GM19395 (cell line): ENCODE measurements around the gene POLR2J3.
"Not testable (repeated sequence)": the region's sequence is repeated elsewhere in the genome, so short reads cannot be mapped to it uniquely, and the experiment has no call there.

Experiments used
- ATAC-seq: cut with Tn5 transposase; IDR thresholded peaks from one replicate; pipeline ENCODE4 v1.9.1; 2021; ENCODE audit warnings: mild to moderate bottlenecking, moderate library complexity; ENCODE audit not compliant: unreplicated experiment

POLR2J3 gene

DNA sequence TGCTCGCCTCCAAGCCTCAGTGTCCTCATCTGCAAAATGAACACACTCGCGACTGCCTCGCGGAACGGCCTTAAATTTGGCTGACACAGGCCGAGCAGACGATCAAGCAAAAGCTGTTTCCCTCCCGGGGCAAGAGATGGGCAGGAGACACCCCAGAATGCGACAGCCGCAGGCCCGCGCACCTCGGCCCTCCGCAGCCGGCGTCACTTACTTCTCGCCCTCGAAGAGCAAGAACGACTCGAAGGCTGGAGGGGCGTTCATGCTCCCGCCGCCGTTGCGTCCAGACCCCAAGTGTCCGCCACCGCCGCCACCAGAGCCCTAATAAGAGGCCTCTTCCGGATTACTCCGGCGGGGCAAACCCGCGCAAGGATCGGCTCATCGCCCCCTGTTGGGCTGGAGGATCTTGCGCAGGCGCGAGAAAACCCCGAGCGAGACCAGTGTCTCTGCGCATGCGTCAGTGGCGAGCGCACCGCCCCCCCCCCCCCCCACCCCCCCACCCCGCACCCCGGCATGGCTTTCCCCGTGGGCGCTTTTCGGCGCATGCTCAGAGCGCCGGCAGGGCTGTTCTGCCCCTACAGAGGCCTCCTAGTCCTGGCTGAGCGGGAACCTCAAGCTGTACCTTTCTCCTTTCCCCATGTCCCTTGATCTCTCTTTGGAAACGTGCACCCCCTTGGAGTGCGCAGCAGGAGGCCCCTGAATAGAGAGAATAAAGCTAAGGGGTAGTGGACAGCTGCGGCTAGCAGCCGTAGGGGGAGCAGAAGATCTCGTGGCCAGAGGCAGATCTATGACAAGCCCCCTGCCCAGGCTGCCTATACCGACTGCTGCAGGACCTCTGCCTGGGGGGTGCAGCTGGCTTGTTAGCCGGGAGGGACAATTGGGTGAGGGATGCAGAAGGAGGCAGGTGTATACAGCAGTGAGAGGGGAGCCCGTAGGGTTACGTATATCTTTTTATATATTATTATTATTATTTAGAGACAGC lies at the start of gene POLR2J3:
POLR2J3 (minus strand) TSS at position 323 of the 979 bp plus-strand sequence; CDS start at position 261, 62 bp downstream.
- peak; percentile 92 for ATAC-seq

DNA sequence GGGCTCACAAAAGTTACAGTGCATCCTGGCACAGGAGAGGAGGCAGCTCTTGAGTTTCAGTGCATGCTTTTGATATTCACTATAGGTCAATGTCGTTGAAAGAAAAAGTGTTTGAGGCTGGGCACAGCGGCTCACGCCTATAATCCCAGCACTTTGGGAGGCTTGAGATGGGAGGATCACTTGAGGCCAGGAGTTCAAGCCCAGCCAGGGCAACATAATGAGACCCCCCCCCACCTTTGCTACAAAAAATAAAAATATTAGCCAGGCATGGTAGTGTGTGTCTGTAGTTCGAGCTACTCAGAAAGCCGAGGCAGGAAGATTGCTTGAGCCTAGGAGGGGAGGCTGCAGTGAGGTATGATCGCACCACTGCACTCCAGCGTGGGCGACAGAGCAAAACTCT lies 45.7 kb upstream of the POLR2J3 start:
- ATAC-seq: not testable (repeated sequence)

DNA sequence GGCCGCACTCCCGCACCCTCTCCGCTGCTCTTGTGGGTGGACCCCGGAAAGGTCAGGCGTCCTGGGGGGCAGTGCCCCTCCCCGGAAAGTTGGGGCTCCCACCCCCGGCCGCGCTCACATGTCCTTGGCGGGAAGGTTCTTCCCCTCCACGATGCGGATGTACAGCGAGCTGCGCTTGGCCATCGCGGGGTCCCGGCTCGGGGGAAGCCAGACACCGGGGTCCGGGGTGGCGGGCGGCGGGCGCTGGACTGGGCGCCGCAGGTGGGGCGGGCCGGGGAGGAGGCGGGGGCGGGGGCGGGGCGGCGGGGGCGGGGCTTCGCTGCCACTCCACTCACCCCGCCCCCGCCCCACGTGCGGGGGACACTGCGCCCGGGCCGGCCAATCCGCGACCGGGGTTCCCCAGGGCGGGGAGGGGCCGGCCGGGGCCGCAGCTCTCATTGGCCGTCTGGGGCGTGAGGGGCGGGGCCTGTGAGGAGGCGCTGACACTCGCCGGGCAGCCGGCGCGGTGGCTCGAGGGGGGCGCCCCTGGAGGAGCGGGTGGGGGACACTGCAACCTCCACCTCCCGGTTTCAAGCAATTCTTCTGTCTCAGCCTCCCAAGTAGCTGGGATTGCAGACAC lies 44.2 kb upstream of the POLR2J3 start, which contains the start of gene RASA4:
RASA4 (minus strand) TSS at position 250 of the 619 bp plus-strand sequence; CDS start at position 183, 67 bp downstream.
- ATAC-seq: peak; percentile 42

DNA sequence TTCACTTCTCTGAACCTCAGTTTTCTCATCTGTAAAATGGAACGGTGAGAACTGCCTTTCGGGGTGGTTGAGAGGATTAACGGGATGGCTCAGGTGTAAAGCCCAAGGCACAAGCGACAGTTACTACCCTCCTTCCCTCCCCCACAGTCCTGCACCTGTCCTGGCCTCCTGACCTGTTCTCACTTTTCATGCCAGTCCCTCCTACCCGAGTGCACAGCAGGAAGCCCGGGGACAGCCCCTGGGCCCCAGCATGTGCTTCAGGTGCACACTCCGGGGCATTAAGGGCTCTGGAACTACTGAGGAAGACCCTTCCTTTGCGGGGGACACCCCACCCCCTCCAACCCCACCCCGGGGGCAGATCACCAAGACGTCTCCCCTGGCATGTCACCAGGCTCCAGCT lies 43.5 kb upstream of the POLR2J3 start:
- not testable (repeated sequence) for ATAC-seq

DNA sequence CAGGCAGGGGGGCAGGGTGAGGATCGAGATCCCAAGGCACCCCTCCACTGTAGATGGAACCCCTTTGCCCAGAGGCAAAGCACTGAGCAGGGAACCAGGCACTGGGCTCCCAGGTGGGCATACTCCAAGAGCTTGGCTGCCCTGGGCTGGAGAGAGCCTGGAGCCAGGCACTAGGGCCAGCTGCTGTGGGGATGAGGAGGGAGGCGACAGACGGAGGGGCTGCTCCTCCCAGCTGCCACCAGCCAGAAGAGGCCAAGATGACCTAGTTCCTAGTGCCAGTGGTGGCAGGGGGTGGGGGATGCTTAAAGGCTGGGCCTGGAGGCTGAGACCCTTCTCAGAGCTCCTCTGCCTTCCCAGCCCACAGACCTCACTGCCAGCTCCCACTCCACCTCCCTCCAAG lies 42.5 kb upstream of the POLR2J3 start:
- not testable (repeated sequence) for ATAC-seq

DNA sequence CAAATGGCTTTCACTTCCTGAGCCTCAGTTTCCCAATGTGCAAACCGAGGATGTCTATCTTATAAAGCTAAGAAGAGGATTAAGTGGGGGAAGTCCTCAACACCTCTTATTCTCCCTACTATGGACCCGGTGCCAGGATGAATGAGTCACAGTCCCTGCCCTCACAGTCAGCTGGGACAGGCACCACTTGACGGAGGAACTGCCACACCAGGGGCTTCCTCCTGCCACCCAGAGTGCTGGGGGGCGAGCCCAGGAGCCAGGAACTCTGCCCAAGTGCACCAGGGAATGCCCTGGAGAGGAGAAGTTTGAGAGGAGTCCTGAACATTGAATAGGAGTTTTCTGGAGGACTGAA lies 41.9 kb upstream of the POLR2J3 start:
- ATAC-seq: peak; percentile 29

DNA sequence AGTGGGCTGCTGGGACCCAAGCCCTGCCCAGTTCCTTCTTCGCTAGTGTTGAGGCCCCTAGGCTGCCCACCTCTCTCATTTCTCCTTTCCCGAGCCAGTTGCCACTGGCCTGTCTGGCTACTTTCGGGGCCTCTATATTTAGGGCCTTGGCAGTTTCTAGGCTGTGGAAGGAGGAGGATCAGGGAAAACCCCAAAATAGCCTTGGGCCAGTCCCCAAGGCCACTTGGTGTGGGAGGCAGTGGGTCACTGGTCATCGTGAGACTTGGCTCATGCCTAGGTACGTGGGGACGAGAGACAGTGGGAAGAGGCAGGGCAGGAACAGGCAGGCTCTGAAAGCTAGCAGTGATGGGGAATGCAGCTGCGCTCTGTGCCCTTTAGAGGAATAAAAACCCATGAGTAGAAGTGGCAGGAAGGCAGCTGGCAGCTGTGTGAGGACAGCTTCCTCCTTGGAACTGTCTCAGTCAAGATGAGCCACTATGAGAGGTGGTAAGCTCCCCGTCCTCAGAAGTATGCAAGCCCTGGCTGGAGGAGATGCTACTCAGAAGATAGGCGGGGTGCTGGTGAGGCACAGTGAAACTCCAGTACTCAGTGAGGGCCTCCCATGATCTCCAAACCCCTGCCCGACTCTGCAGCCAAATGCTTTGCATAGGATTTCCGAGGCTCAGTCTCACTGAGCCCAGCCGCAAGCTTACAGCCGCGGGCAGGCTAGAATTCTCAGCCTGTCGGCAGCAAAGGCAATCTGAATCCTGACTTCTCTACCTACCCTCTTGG lies 41.4 kb upstream of the POLR2J3 start:
- ATAC-seq: peak; percentile 74

DNA sequence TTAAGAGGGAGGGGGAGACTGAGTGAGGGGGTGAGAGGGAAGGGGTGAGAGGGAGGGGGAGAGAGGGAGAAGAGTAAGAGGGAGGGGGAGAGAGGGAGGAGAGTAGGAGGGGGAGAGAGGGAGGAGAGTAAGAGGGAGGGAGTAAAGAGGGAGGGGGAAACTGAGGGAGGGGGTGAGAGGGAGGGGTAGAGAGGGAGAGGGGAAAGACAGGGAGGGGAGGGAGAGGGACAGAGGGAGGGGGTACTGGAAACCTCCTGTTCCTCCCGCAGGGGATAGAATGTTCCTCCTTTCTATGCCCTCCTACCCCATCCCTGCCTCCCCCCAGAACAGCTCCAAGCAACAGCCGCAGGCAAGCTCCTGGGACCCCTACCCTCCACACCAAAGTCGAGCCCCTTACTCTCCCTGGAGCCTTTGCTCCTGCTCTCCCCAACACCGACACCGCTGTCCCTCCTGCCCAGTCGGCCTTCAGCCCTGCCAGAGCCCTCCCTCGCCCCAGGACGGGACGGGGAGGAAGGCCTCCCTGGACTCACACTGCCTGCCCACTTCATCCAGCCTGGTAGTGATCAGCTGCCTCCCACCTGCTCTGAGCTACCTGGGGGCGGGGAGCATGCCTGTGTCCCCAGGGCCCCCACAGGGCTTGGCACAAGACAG lies 39.4 kb upstream of the POLR2J3 start:
- not testable (repeated sequence) for ATAC-seq

DNA sequence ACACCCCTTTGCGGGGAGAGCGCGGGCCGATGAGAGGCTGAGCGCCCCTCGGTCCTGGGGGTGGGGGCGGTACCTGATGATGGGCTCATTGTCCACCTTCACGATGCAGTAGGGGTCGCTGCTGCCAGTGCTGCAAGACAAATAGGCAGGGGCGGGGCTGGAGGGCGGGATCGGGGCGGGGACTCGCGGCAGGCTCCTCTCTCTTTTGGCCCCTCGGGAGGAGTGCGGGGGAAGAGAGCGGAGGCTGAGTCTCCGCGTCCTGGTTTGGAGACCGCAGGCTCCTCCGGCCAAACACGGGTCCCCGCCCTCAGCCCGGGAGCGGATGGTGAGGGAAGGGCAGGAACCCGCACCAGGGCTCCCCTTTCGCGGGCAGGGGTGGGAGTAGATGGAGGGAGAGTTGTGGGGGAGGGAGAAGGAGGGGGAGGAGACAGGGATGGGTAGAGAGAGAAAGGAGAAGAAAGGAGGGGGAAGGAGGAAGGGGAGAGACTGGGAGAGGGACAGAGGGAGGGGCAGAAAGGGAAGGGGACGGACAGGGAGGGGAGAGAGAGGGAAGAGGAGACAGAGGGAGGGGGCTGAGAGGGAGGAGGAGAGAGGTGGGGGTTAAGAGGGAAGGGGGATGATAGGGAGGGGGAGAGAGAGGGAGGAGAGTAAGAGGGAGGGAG lies 38.8 kb upstream of the POLR2J3 start:
- peak; percentile 30 for ATAC-seq

DNA sequence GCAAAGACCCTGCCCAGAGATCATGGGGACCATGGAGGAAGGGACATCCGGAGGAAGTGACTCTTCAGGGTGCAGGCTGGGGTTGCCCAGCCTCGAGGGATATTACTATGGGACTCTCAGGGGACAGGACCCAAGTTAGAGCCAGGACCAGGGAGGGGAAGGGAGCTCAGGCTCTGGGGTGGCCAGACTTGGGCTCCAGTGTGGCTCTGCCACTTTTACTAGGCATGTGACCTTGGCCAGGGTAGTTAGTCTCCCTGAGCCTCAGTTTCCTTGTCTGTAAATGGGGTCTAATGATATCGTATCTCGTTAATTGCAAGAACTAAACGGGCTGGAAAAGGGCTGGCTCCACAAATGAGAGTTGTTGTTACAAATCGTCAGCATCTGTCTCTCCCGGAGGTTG lies 38.1 kb upstream of the POLR2J3 start:
- ATAC-seq: not testable (repeated sequence)

DNA sequence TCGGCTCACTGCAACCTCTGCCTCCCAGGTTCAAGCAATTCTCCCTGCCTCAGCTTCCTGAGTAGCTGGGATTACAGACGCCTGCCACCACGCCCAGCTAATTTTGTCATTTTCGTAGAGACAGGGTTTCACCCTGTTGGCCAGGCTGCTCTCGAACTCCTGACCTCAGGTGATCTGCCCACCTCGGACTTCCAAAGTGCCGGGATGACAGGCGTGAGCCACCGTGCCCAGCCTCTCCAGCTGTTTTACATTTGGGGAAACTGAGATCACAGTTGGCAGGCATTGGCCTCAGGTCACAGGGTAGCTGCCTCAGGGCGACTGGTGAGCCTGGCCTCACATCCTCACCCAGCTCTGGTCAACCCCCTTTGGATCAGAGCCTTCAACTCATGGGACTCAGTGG lies 37.4 kb upstream of the POLR2J3 start:
- not testable (repeated sequence) for ATAC-seq

DNA sequence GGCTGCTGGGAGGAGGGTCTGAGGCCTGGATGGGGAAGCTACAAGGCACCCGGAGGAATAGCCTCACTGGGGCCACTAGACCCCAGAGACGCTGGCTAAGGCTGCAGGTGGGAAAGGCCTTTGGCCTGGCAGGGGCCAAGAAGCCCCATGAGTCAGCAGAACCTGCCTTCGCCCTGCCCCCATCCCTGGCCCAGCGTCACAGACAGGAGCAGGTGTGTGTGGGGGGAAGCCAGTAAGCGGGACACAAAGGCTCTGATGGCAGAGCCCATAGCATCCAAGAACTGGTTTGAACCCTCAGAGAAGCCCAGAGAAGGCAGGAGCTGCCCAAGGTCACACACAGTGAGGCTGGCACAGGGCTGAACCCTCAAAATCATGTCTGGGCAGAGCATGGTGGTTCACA lies 34.5 kb upstream of the POLR2J3 start:
- ATAC-seq: not testable (repeated sequence)

DNA sequence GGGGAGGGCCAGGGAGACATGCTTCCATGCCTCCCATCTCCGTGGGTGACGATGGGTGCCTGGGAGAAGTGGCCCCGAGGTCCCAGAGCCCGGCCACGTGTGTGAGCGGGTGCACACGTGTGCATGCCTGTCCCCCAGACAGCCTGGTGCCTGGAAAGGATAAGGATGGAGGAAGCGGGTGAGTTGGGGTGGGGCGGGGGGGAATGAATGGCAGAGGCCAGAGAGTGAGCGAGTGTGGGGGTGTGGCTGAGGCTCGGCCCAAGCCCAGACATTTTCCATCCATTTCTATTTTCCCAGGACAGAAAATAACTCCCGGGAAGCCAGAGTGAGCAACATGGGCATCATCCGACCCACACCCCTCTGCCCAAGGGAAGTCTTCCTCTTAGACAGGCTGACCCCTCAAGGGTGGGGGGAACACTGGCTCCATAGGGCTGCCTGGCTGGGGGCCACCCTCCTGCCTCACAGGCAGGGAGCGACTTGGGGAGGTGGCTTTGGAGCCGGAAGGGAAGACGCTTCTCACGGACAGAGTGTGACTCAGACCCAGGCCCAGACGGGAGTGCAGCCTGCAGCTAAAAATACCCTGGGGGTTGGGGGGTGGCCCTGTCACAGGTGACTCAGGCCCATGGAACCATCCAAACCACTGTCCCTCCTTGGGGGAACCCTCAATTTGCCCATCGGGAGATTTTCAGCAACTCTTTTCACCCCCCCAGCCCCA lies 32.2 kb upstream of the POLR2J3 start:
- ATAC-seq: not testable (repeated sequence)

DNA sequence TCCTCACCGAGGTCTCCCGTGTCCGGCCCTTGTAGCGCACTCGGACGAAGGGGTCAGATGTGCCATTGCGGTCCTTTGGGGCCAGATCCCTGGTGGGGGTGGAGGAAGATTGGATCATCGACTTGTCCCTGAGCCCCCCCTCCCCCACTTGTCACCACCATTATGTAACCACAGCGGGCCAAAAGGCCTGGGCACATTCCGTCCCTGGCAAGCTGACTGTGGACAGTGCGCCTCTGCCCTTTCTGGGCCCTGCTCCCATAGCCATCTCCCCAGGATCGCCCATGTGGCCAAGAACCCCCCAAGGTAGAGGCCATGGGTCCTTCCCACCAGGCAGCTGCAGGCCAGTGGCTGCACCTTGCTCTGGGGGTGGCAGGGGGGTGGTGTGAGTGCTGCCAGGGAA lies 29.9 kb upstream of the POLR2J3 start:
- not testable (repeated sequence) for ATAC-seq

DNA sequence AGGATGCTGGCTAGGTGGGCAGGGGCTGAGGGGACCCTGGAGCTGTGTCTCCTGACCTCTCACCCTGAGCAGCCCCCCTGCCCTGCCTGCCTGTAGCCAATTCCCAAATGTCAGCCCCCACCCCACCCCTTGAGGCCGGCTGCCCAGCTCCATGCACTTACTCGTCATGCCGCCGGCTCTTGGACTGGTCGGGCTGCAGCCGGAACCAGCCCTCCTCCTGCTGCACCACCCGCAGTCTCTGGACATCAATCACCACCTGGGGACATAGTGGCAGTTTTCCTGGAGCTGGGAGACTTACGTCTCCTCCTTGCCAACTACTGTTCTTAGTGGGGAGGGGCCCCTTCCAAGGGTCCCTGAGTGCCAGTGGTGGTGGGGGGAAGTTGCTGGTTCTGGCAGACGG lies 27.3 kb upstream of the POLR2J3 start:
- not testable (repeated sequence) for ATAC-seq

DNA sequence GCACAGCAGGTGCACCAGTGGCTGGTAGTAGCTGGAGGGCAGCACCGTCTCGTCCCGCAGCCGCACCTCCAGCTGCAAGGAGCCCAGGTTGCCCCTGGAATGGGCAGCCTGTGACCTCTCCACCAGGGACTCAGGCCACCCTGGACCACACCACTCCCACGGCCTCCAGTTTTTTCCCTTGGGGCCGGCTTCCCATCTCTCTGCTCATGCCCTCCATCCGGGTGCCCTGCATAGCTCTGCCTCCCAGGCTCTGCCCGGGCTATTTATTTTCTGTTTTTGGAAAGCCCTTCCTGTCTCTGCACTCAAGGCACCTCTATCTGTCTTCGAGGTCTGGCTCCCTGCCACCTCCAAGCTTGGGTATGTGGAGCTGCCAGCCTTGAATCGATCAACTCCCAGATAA lies 23.7 kb upstream of the POLR2J3 start:
- ATAC-seq: not testable (repeated sequence)

DNA sequence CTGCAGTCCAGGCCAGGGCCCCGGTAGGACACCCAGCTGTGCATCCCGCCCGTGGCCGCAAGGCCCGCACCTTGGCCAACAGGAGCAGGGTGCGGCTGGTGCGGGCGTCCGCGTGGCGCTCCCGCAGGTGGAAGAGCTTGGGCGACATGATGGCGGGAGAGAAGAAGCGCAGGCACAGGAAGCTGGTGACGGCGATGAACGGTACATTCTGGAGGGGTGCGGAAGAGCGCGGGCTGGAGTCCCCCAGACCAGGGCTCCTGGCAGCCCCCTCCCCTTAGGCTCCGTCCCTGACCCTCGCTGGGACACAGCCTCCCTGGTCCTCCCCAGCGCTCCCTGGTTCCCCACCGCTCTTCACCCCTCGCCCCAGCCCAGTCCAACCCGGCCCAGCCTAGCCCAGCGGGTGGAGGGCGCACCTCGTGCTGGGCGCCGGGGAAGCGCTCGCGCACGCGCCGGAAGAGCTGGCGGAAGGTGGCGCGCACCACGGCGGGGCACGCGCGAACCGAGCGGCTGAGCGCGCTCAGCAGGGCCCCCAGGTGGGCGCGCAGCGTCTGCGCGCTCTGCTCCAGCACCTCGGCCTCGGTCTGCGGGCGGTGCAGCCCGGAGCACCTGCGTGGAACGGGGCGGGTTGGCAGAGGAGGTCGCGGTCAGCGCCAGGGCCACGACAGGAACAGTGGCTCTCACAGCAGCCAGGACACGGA lies 21.4 kb upstream of the POLR2J3 start:
- ATAC-seq: peak; percentile 51

DNA sequence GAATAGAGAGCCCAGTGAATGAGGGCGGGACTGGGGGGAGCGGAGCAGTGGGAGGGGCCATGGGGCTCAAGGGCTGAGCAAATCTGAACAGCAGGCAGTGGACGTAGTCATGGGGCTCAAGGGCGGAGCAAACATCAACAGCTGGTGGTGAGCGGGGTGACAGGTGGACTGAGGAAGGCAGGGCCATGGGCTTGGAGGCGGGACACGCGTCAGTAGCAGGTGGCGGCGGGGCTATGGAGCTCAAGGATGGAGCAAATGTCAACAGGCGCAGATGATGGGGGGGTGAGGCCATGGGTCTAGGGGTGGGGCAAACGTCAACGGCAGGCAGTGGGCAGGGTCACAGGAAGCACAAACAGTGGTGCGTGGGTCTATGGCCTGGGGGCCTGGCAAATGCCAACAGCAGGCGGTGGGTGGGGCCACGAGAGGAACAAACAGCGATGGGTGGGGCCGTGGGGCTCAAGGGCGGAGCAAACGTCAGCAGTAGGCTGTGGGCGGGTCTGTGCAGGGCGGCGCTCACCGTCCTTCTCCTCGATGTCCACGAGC lies 20.2 kb upstream of the POLR2J3 start:
- peak; percentile 52 for ATAC-seq

DNA sequence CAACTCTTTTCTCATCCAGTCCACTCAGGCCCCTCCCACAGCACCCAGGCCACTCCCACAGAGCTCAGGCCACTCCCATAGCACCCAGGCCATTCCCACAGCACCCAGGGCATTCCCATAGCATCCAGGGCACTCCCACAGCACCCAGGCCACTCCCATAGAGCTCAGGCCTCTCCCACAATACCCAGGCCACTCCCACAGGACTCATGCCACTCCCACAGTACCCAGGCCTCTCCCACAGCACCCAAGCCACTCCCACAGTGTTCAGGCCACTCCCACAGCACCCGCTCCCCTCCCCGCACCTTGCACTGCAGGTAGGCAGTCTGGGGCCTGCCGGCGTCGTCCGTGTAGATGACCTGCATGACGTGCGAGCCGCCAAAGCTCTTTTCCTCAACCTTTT lies 17.5 kb upstream of the POLR2J3 start:
- ATAC-seq: peak; percentile 41
